SK-N-MC (cell line): ENCODE data around the gene ELFN2.

ENCODE experiments used
- EZH2 ChIP-seq: fragments of 200-600 bp; sonication (generic); IDR thresholded peaks from one replicate; pipeline ENCODE4 v1.6.1; 2017; ENCODE audit warnings: antibody characterized with exemption
- FOXP2 ChIP-seq: optimal IDR thresholded peaks from 2 replicates; pipeline ENCODE3; 2011; ENCODE audit warnings: mild to moderate bottlenecking, moderate library complexity; ENCODE audit not compliant: insufficient read depth; ENCODE audit errors: extremely low read length, control extremely low read depth
- POLR2AphosphoS5 ChIP-seq: IDR thresholded peaks from 2 replicates; pipeline ENCODE4 v1.6.1; 2012; ENCODE audit warnings: mild to moderate bottlenecking, low read depth, low read length, borderline replicate concordance

DNA sequence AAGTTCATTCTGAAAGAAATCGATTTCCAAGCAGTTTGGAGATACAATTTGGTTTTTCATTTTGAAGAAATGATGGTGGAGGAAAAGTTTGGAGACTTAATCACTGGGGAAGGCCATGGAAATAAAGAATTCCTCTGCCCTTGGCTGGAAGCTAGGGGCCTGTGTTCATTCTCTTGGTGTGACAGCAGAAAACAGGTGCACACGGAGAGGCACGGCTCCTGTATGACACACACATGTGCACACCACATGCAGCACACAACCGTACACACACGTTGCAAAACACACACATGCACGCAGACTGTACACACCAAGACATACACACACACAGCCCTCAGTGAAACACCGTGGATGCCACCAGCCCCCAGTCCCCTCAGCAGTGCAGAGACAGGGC is 80.8 kb downstream of the ELFN2 start:
- TF ChIP-seq EZH2 (no peak), POLR2AphosphoS5 (no peak), FOXP2 (no peak)
